ENCODE data around the gene SERPINA12. TPM values are rescaled to one million over a fixed set of nuclear protein-coding genes. Genes with fewer than 3 reads are reported as not detected.
"Not testable (repeated sequence)": the region's sequence is repeated elsewhere in the genome, so short reads cannot be mapped to it uniquely, and the experiment has no call there.

SERPINA12 gene
- total RNA-seq, 1 experiment from 2014 or later = not detected

DNA sequence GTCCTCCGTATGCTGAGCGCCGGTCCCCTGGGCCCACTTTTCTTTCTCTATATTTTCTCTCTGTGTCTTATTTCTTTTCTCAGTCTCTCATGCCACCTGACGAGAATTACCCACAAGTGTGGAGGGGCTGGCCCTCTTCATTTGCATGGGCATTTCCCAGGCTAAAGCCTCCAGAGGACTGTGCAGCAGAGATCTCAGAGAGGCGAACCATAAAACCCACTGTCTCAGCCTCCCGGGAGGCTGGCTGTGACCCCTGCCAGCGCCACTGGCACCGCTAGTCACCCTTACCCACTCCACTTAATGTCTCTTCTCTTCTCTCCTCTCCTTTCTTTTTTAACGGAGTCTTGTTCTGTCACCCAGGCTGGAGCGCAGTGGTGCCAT lies 26.2 kb downstream of the SERPINA12 start (continued):
- no peak for TF ChIP-seq ZNF274 (IDR thresholded peaks at IDR 0.05; ENCODE audit: low read depth, low read length)
- TF ChIP-seq EZH2 (IDR thresholded peaks at IDR 0.05) = no peak
- TF ChIP-seq, protein P1, sequence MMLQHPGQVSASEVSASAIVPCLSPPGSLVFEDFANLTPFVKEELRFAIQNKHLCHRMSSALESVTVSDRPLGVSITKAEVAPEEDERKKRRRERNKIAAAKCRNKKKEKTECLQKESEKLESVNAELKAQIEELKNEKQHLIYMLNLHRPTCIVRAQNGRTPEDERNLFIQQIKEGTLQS (IDR thresholded peaks at IDR 0.05) = no peak
- TF ChIP-seq POLR2A (IDR thresholded peaks at IDR 0.05; ENCODE audit: borderline replicate concordance, extremely low read depth, insufficient read depth, insufficient read length) = no peak

DNA sequence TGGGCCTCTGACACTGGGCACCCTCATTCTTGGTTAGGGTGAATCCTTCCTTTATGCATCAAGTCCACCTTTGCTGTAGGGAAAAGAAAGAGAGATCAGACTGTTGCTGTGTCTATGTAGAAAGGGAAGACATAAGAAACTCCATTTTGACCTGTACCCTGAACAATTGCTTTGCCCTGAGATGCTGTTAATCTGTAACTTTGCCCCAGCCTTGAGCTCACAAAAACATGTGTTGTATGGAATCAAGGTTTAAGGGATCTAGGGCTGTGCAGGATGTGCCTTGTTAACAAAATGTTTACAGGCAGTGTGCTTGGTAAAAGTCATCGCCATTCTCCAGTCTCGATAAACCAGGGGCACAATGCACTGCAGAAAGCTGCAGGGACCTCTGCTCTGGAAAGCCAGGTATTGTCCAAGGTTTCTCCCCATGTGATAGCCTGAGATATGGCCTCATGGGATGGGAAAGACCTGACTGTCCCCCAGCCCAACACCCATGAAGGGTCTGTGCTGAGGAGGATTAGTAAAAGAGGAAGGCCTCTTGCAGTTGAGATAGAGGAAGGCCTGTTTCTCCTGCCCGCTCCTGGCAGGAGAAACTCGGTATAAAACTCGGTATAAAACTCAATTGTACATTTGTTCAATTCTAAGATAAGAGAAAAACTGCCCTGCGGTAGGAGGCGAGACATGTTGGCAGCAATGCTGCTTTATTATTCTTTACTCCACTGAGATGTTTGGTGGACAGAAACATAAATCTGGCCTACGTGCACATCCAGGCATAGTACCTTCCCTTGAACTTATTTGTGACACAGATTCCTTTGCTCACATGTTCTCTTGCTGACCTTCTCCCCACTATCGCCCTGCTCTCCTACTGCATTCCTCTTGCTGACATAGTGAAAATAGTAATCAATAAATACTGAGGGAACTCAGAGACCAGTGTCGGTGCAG lies 26.9 kb downstream of the SERPINA12 start:
- BruUV-seq (replicated peaks); POLR2A ChIA-PET; H3K9me2 ChIP-seq (ENCODE audit: insufficient read depth); H3K36me3 ChIP-seq (ENCODE audit: control insufficient read depth in 1 of 2, insufficient read depth in 2 of 2, low read length in 2 of 2); H3K79me2 ChIP-seq (ENCODE audit: insufficient read depth, low read length); H3K4me3 ChIP-seq (replicated peaks in 1 of 2; ENCODE audit: low read depth in 1 of 2, low read length in 2 of 2); DNase-seq (ENCODE audit: low read depth, low spot score); intact Hi-C loops (cut with micrococcal nuclease); H2AFZ ChIP-seq (ENCODE audit: low read depth, low read length, poor library complexity, severe bottlenecking); H3K9me3 ChIP-seq (ENCODE audit: control insufficient read depth in 1 of 2, insufficient read depth in 1 of 2, low read depth in 1 of 2, low read length in 2 of 2); H4K20me1 ChIP-seq (ENCODE audit: insufficient read depth); CTCF ChIA-PET; H3K4me2 ChIP-seq (ENCODE audit: low read length); H3K9ac ChIP-seq (ENCODE audit: low read length); H3K27me3 ChIP-seq (ENCODE audit: insufficient read depth, low read length); ATAC-seq; RAD21 ChIA-PET (ENCODE audit: low non-redundant PET in 1 of 2, low total read pairs in 2 of 2, uncharacterized antibody in 2 of 2, unreplicated experiment in 2 of 2); H3K27ac ChIP-seq (ENCODE audit: low read depth, low read length): not testable (repeated sequence)
- peaks cover 0 to 13% of the 10 kb centered on the region in 2 experiments; a peak in 2 of 4 replicates for H3K4me1 ChIP-seq (ENCODE audit: control insufficient read depth in 1 of 2, insufficient read depth in 2 of 2, low read length in 2 of 2)

DNA sequence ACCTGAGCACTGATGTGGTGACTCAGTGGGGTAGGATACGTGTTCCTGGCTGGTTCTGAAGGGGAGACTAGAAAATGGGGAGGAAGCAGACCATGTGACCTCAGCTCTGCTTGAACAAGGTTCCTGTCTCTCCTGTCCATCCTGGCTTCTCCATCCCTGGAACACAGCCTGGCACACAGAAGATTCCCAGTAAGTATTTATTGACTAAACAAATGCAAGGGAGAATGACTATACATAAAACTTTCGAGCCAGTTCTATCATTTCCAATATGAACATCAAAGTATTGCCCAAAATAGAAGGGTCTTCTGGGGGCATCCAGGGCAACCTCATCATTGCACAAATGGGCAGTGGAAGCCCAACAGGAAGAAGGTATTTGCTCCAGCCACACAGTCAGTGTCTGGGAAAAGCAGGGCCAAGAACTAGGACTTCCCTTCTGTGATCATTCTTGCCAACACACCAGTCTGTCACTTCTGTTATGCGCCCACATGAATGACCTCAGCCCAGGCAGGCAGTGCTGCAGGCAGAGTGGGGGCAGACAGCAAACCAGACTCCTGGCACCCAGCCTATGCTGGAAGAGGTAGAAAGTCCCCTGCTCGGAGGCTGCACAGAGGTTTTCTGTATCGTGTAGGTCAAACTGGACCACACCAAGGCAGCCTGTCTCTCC lies 27.7 kb downstream of the SERPINA12 start:
- H3K27me3 ChIP-seq (ENCODE audit: insufficient read depth, low read length) = no peaks in the 10 kb centered on the region
- no peak overlapping the region for H3K4me2 ChIP-seq (ENCODE audit: low read length)
- H3K9me2 ChIP-seq (ENCODE audit: insufficient read depth) = no peaks in the 10 kb centered on the region
- H3K9ac ChIP-seq (ENCODE audit: low read length) = no peak overlapping the region
- CTCF ChIA-PET = no interaction called here
- no peaks in the 10 kb centered on the region for H3K79me2 ChIP-seq (ENCODE audit: insufficient read depth, low read length)
- RAD21 ChIA-PET (ENCODE audit: low non-redundant PET in 1 of 2, low total read pairs in 2 of 2, uncharacterized antibody in 2 of 2, unreplicated experiment in 2 of 2) = no interaction called here
- intact Hi-C loops (cut with micrococcal nuclease) = no loop called here
- H2AFZ ChIP-seq (ENCODE audit: low read depth, low read length, poor library complexity, severe bottlenecking) = no peak overlapping the region
- no peak overlapping the region for H3K4me3 ChIP-seq (replicated peaks in 1 of 2; ENCODE audit: low read depth in 1 of 2, low read length in 2 of 2)
- no peaks in the 10 kb centered on the region for H3K36me3 ChIP-seq (ENCODE audit: control insufficient read depth in 1 of 2, insufficient read depth in 2 of 2, low read length in 2 of 2)
- ATAC-seq (no peak), DNase-seq (ENCODE audit: low read depth, low spot score) (no peak)
- POLR2A ChIA-PET = no interaction called here
- no TSS peak for BruUV-seq (replicated peaks)
- H4K20me1 ChIP-seq (ENCODE audit: insufficient read depth) = no peaks in the 10 kb centered on the region
- peaks cover 0 to 9% of the 10 kb centered on the region in 2 experiments; a peak in 2 of 4 replicates for H3K4me1 ChIP-seq (ENCODE audit: control insufficient read depth in 1 of 2, insufficient read depth in 2 of 2, low read length in 2 of 2)
- H3K27ac ChIP-seq (ENCODE audit: low read depth, low read length) = no peak overlapping the region
- no peaks in the 10 kb centered on the region; a peak in 1 of 4 replicates for H3K9me3 ChIP-seq (ENCODE audit: control insufficient read depth in 1 of 2, insufficient read depth in 1 of 2, low read depth in 1 of 2, low read length in 2 of 2)
- TF ChIP-seq YY1 (IDR thresholded peaks at IDR 0.05; ENCODE audit: extremely low read depth, insufficient replicate concordance, low read depth, low read length) (no peak), TCF7L2 (IDR thresholded peaks at IDR 0.05; ENCODE audit: borderline replicate concordance, extremely low read depth, insufficient read depth, insufficient read length) (no peak), EGR1 (IDR thresholded peaks at IDR 0.05; ENCODE audit: low read depth) (no peak), EZH2phosphoT487 (IDR thresholded peaks at IDR 0.05; ENCODE audit: borderline replicate concordance) (no peak), SRF (IDR thresholded peaks at IDR 0.05; ENCODE audit: low read depth) (no peak), CBX3 (IDR thresholded peaks at IDR 0.05; ENCODE audit: low read depth) (no peak), ELF1 (IDR thresholded peaks at IDR 0.05; ENCODE audit: borderline replicate concordance, low read depth) (no peak), RAD21 (IDR thresholded peaks at IDR 0.05; ENCODE audit: low read depth) (no peak), POLR2AphosphoS5 (IDR thresholded peaks at IDR 0.05; ENCODE audit: low read depth, low read length) (no peak), FOSL1 (IDR thresholded peaks at IDR 0.05; ENCODE audit: low read depth) (no peak)
- TF ChIP-seq, protein P2, sequence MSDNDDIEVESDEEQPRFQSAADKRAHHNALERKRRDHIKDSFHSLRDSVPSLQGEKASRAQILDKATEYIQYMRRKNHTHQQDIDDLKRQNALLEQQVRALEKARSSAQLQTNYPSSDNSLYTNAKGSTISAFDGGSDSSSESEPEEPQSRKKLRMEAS (IDR thresholded peaks at IDR 0.05) = no peak

All from HCT116 (cell line).